ENCODE data around the gene DUOXA2. TPM values are rescaled to one million over a fixed set of nuclear protein-coding genes. Genes with fewer than 3 reads are reported as not detected.
A peak's percentile ranks its signal among the peaks of the same experiment; 100 is the strongest.

The DUOXA2 gene
- total RNA-seq, 6 donors from 2014 or later: 0.13 TPM; not detected in 5

- Histone ChIP-seq H3K9me3 (no peaks in the 10 kb centered on the region), H3K27me3 (no peaks in the 10 kb centered on the region), H3K4me3 (no peak overlapping the region), H3K36me3 (peaks cover 12 to 49% (median 33%) of the 10 kb centered on the region in 4 donors), H3K4me1 (peaks cover 0 to 2% (median under 1%) of the 10 kb centered on the region in 4 donors), H3K27ac (no peak overlapping the region)
- ATAC-seq (ENCODE audit: low FRiP score in 2 of 2) (no peak), DNase-seq (no peak)
- WGBS, 2 donors: 81 to 94% methylated on average over 2 to 5 of the region's 6 CpGs
- TF ChIP-seq POLR2A (IDR thresholded peaks at IDR 0.05): no peak
- TF ChIP-seq POLR2AphosphoS5 (IDR thresholded peaks at IDR 0.05): no peak
- TF ChIP-seq CTCF (IDR thresholded peaks at IDR 0.05): no peak
- TF ChIP-seq EP300 (IDR thresholded peaks at IDR 0.05): no peak
Measured at GRCh38 chr15:45150481-45150880, 36.4 kb downstream of the DUOXA2 start.

- DNase-seq (no peak), ATAC-seq (ENCODE audit: low FRiP score in 2 of 2) (no peak)
- Histone ChIP-seq H3K27me3 (no peaks in the 10 kb centered on the region), H3K4me3 (no peak overlapping the region), H3K9me3 (no peaks in the 10 kb centered on the region), H3K4me1 (peaks cover 0 to 3% (median 1%) of the 10 kb centered on the region in 4 donors), H3K27ac (no peak overlapping the region), H3K36me3 (peaks cover 12 to 49% (median 33%) of the 10 kb centered on the region in 4 donors)
- TF ChIP-seq EP300 (IDR thresholded peaks at IDR 0.05) (no peak), CTCF (IDR thresholded peaks at IDR 0.05) (no peak), POLR2A (IDR thresholded peaks at IDR 0.05) (no peak), POLR2AphosphoS5 (IDR thresholded peaks at IDR 0.05) (no peak)
- WGBS, 2 donors: 94 to 95% methylated on average over 2 to 6 of the region's 6 CpGs
Measured at GRCh38 chr15:45150997-45151396, 36.9 kb downstream of the DUOXA2 start.

GRCh38 chr15:45151998-45152828, 38.1 kb downstream of the DUOXA2 start:
- no peak for TF ChIP-seq POLR2A (IDR thresholded peaks at IDR 0.05)
- no peak for TF ChIP-seq EP300 (IDR thresholded peaks at IDR 0.05)
- TF ChIP-seq CTCF (IDR thresholded peaks at IDR 0.05): no peak
- no peak for TF ChIP-seq POLR2AphosphoS5 (IDR thresholded peaks at IDR 0.05)
- Histone ChIP-seq H3K9me3 (no peaks in the 10 kb centered on the region), H3K27me3 (no peaks in the 10 kb centered on the region), H3K4me3 (no peak overlapping the region), H3K27ac (no peak overlapping the region), H3K4me1 (peaks cover 0 to 7% (median under 1%) of the 10 kb centered on the region in 4 donors), H3K36me3 (peaks cover 16 to 61% (median 38%) of the 10 kb centered on the region in 4 donors)
- 94 to 96% methylated on average over 28 to 36 of the region's 36 CpGs for WGBS, 2 donors
- peak in 1 of 2 donors; percentile 17 for ATAC-seq (ENCODE audit: low FRiP score in 2 of 2)
- DNase-seq: peak in 1 of 2 donors; percentile 72

- DNase-seq: no peak
- WGBS, 2 donors: 72 to 81% methylated on average over 8 of the region's 8 CpGs
- Histone ChIP-seq H3K27me3 (no peaks in the 10 kb centered on the region), H3K36me3 (peaks cover 12 to 45% (median 30%) of the 10 kb centered on the region in 4 donors), H3K4me1 (peaks cover 0 to 38% (median 16%) of the 10 kb centered on the region in 4 donors), H3K4me3 (no peak overlapping the region), H3K9me3 (no peaks in the 10 kb centered on the region), H3K27ac (no peak overlapping the region)
- no peak for ATAC-seq (ENCODE audit: low FRiP score in 2 of 2)
- TF ChIP-seq EP300 (IDR thresholded peaks at IDR 0.05) (no peak), CTCF (IDR thresholded peaks at IDR 0.05) (no peak), POLR2AphosphoS5 (IDR thresholded peaks at IDR 0.05) (no peak), POLR2A (IDR thresholded peaks at IDR 0.05) (peak in 1 of 4 donors; percentile 17)
Measured at GRCh38 chr15:45155739-45156138, 41.6 kb downstream of the DUOXA2 start.

Measured in upper lobe of left lung (tissue), 6 donors.